ENCODE data around the gene EPHA2.
A peak's percentile ranks its signal among the peaks of the same experiment; 100 is the strongest.

EPHA2 gene

GRCh38 chr1:16133007-16133961, 22.6 kb downstream of the EPHA2 start:
- DNase-seq, result no peak

- DNase-seq, result no peak
Observed at GRCh38 chr1:16132325-16132785, 23.5 kb downstream of the EPHA2 start.

- no peak for DNase-seq
Observed at GRCh38 chr1:16131636-16132324, 24.1 kb downstream of the EPHA2 start.

GRCh38 chr1:16130827-16131226, 25.0 kb downstream of the EPHA2 start:
- no peak for DNase-seq

GRCh38 chr1:16129921-16130543, 25.8 kb downstream of the EPHA2 start:
- DNase-seq, result no peak

GRCh38 chr1:16129316-16129715, 26.6 kb downstream of the EPHA2 start:
- DNase-seq, result no peak

- no peak for DNase-seq
Observed at GRCh38 chr1:16128338-16128741, 27.5 kb downstream of the EPHA2 start.

GRCh38 chr1:16127676-16128337, 28.1 kb downstream of the EPHA2 start:
- DNase-seq, result no peak

- no peak for DNase-seq
Observed at GRCh38 chr1:16126743-16127515, 28.9 kb downstream of the EPHA2 start.

GRCh38 chr1:16126160-16126559, 29.7 kb downstream of the EPHA2 start:
- no peak for DNase-seq

GRCh38 chr1:16125483-16125882, 30.4 kb downstream of the EPHA2 start:
- no peak for DNase-seq

GRCh38 chr1:16125088-16125470, 30.8 kb downstream of the EPHA2 start:
- no peak for DNase-seq

GRCh38 chr1:16124377-16125087, 31.3 kb downstream of the EPHA2 start:
- no peak for DNase-seq

GRCh38 chr1:16122916-16123315, 33.0 kb downstream of the EPHA2 start:
- peak; percentile 36 to 61 for DNase-seq

GRCh38 chr1:16122350-16122881, 33.5 kb downstream of the EPHA2 start:
- DNase-seq, result no peak

- peak in 1 of 2 experiments; percentile 36 for DNase-seq
Observed at GRCh38 chr1:16120940-16121410, 34.9 kb downstream of the EPHA2 start.

GRCh38 chr1:16120407-16120806, 35.5 kb downstream of the EPHA2 start:
- no peak for DNase-seq

- DNase-seq, result no peak
Observed at GRCh38 chr1:16119926-16120325, 35.9 kb downstream of the EPHA2 start.

- DNase-seq, result no peak
Observed at GRCh38 chr1:16119504-16119903, 36.4 kb downstream of the EPHA2 start.

- no peak for DNase-seq
Observed at GRCh38 chr1:16118706-16119105, 37.2 kb downstream of the EPHA2 start.

- no peak for DNase-seq
Observed at GRCh38 chr1:16117936-16118335, 37.9 kb downstream of the EPHA2 start.
